HG03066 (cell line): ENCODE data around the gene UCN.
"Not testable (repeated sequence)": the region's sequence is repeated elsewhere in the genome, so short reads cannot be mapped to it uniquely, and the experiment has no call there.

Experiments used
- ATAC-seq: cut with Tn5 transposase; IDR thresholded peaks from one replicate; pipeline ENCODE4 v1.9.1; 2021; ENCODE audit warnings: low read depth; ENCODE audit not compliant: unreplicated experiment

UCN gene, protein sequence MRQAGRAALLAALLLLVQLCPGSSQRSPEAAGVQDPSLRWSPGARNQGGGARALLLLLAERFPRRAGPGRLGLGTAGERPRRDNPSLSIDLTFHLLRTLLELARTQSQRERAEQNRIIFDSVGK

GRCh38 chr2:27308359-27308881 is at the start of gene UCN:
TSS of gene UCN (minus strand) at chr2:27308445. CDS start at chr2:27307895, 550 bp downstream.
- no peak for ATAC-seq

GRCh38 chr2:27356382-27357181 is 48.3 kb upstream of the UCN start, which contains the start of gene GTF3C2:
TSS of gene GTF3C2 (minus strand) at chr2:27356764. CDS start at chr2:27343554, 13,210 bp downstream.
- peak; percentile 88 for ATAC-seq

DNA sequence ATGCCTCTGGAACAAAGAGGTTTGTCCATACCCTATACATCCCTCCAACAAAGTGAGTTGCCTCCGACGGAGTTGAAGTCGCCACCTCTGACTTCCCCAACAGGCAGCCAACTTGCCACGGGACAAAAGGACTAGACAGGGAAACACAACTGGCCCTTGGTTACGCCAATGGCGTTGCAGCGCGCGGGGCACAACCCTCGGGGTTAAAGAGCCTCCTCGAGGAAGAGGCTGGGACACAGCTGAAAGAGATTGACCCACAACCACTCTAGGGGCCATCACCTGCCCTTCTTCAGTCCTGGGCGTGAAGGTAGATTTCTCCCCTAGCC is 47.8 kb upstream of the UCN start:
- ATAC-seq: peak; percentile 30

- no peak for ATAC-seq
Measured at GRCh38 chr2:27354597-27354927, 46.3 kb upstream of the UCN start.

GRCh38 chr2:27353762-27354596 is 45.7 kb upstream of the UCN start:
- no peak for ATAC-seq

- not testable (repeated sequence) for ATAC-seq
Measured at GRCh38 chr2:27353386-27353761, 45.1 kb upstream of the UCN start.

GRCh38 chr2:27351802-27352598 is 43.8 kb upstream of the UCN start:
- no peak for ATAC-seq

- no peak for ATAC-seq
Measured at GRCh38 chr2:27350106-27350693, 42.0 kb upstream of the UCN start.

GRCh38 chr2:27347641-27348040 is 39.4 kb upstream of the UCN start:
- ATAC-seq: no peak

GRCh38 chr2:27336173-27336572 is 27.9 kb upstream of the UCN start:
- ATAC-seq: no peak

DNA sequence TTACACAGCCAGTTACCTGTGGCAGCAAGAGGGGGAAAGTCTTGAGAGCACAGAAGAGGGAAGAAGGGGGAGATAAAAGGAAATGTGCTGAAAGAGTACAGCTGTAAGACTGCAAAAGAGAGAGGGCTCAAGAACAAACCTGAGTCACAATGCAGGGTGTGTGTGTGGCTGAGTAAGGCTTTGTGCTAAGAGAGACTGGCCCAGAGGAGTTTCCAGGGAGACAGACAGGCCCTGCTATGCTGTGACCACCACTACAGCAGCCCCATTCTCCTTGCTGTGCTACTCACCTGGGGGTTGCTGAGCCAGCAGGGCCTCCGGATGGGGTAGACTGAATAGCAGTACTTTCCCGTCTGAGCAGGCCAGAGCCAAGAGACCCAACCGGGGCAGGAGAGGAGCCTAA is 27.1 kb upstream of the UCN start:
- ATAC-seq: no peak

- ATAC-seq: no peak
Measured at GRCh38 chr2:27324720-27325119, 16.5 kb upstream of the UCN start.

GRCh38 chr2:27323596-27324285 is 15.5 kb upstream of the UCN start:
- no peak for ATAC-seq

DNA sequence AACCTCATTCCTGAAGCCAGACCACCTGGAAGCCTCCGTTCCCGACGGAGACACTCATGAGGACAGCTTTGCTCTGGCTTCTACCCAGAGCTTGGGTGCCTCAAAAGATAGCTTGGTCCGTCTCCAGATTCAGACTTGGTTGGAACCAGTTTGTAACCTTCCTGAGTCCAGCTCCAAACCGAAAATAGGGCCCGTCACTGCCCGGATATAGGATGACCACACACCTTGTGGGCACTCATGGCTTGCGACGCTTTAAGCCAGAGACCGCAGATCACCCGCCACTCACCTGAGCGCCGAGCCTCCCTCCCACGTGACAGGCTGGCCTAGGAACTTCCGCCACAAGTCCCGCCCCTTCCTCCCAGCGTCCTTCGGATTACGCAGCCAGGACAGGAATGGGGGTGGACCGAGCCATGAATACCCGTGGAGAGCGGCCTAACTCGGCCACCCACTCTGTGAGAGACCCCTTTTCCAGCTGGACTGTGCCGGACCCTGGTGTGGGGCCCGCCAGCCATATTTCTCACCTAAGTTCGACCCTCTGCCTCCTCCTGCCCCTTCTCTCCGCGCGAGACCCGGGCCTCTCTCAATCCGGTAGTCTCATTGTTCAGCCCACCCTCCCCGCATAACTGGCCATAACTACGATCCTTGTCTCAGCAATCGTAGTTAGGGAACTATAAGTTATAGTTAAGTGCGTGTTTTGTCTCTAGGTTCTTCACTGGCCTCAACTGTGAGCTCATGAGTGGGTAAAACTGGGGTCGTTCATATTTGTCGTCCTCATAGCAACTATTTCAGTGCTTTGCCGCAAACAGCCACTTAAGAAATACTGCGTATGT is 14.7 kb upstream of the UCN start, which contains the start of gene MPV17:
TSS of gene MPV17 (minus strand) at position 332 of the 830 bp plus-strand sequence. CDS start 580 bp downstream, outside the sequence.
- peak; percentile 87 for ATAC-seq

- no peak for ATAC-seq
Measured at GRCh38 chr2:27322301-27322765, 14.1 kb upstream of the UCN start.

GRCh38 chr2:27320958-27321543 is 12.8 kb upstream of the UCN start:
- no peak for ATAC-seq

GRCh38 chr2:27319839-27320238 is 11.6 kb upstream of the UCN start:
- not testable (repeated sequence) for ATAC-seq
